KOPT-K1 (cell line): ENCODE results near the gene TREH.
"Not testable (repeated sequence)": the region's sequence is repeated elsewhere in the genome, so short reads cannot be mapped to it uniquely, and the experiment has no call there.

ENCODE experiments used
- H3K27ac ChIP-seq: fragments of 200-600 bp; sonication (generic); 2 replicates; pipeline ENCODE4 v1.5.1; 2016; ENCODE audit warnings: antibody characterized with exemption, mild to moderate bottlenecking, low read depth, low read length; ENCODE audit not compliant: poor library complexity, severe bottlenecking
- H3K36me3 ChIP-seq: fragments of 200-600 bp; sonication (generic); 2 replicates; pipeline ENCODE4 v1.5.1; 2017; ENCODE audit warnings: antibody characterized with exemption, mild to moderate bottlenecking, low read length, moderate library complexity; ENCODE audit not compliant: insufficient read depth
- H3K9me3 ChIP-seq: fragments of 200-600 bp; sonication (generic); 2 replicates; pipeline ENCODE4 v1.5.1; 2017; ENCODE audit warnings: antibody characterized with exemption, low read length, mild to moderate bottlenecking; ENCODE audit not compliant: insufficient read depth, poor library complexity, severe bottlenecking

The TREH gene

GRCh38 chr11:118688339-118688738, 8.9 kb upstream of the TREH start:
- not testable (repeated sequence) for H3K27ac ChIP-seq, H3K36me3 ChIP-seq, H3K9me3 ChIP-seq

GRCh38 chr11:118687906-118688305, 8.5 kb upstream of the TREH start:
- Histone ChIP-seq H3K9me3 (no peaks in the 10 kb centered on the region), H3K27ac (no peak overlapping the region), H3K36me3 (no peaks in the 10 kb centered on the region)

GRCh38 chr11:118684187-118684586, 4.7 kb upstream of the TREH start:
- Histone ChIP-seq H3K36me3 (no peaks in the 10 kb centered on the region), H3K9me3 (no peaks in the 10 kb centered on the region)

GRCh38 chr11:118682939-118683338, 3.5 kb upstream of the TREH start:
- H3K27ac ChIP-seq, H3K36me3 ChIP-seq, H3K9me3 ChIP-seq: not testable (repeated sequence)

More at GRCh38 chr11:118684187-118684586, 4.7 kb upstream of the TREH start:
- no peak overlapping the region for H3K27ac ChIP-seq

- H3K9me3 ChIP-seq, result no peaks in the 10 kb centered on the region
- H3K36me3 ChIP-seq, result no peaks in the 10 kb centered on the region
- H3K27ac ChIP-seq, result no peak overlapping the region
Measured at GRCh38 chr11:118682372-118682771, 2.9 kb upstream of the TREH start.

GRCh38 chr11:118678908-118679307, 542 bp downstream of the TREH start:
- not testable (repeated sequence) for H3K27ac ChIP-seq, H3K36me3 ChIP-seq
- peaks cover 19% of the 10 kb centered on the region for H3K9me3 ChIP-seq

- H3K36me3 ChIP-seq, result no peaks in the 10 kb centered on the region
- peaks cover 19% of the 10 kb centered on the region for H3K9me3 ChIP-seq
- no peak overlapping the region for H3K27ac ChIP-seq
Measured at GRCh38 chr11:118677977-118678376, 1.5 kb downstream of the TREH start.

GRCh38 chr11:118674082-118674435, 5.4 kb downstream of the TREH start:
- no peaks in the 10 kb centered on the region for H3K36me3 ChIP-seq
- no peak overlapping the region for H3K27ac ChIP-seq
- peaks cover 19% of the 10 kb centered on the region for H3K9me3 ChIP-seq

- no peaks in the 10 kb centered on the region for H3K36me3 ChIP-seq
- H3K27ac ChIP-seq, result no peak overlapping the region
- peaks cover 19% of the 10 kb centered on the region for H3K9me3 ChIP-seq
Measured at GRCh38 chr11:118673361-118674081, 5.9 kb downstream of the TREH start.

GRCh38 chr11:118672846-118673245, 6.6 kb downstream of the TREH start:
- H3K9me3 ChIP-seq, result peaks cover 19% of the 10 kb centered on the region
- H3K36me3 ChIP-seq, result no peaks in the 10 kb centered on the region
- H3K27ac ChIP-seq, result no peak overlapping the region

- Histone ChIP-seq H3K36me3 (no peaks in the 10 kb centered on the region), H3K9me3 (peaks cover 18% of the 10 kb centered on the region), H3K27ac (no peak overlapping the region)
Measured at GRCh38 chr11:118671254-118671653, 8.2 kb downstream of the TREH start.

- H3K9me3 ChIP-seq, result peaks cover 6% of the 10 kb centered on the region
- H3K27ac ChIP-seq, result no peak overlapping the region
- H3K36me3 ChIP-seq, result no peaks in the 10 kb centered on the region
Measured at GRCh38 chr11:118670063-118670462, 9.4 kb downstream of the TREH start.

- H3K27ac ChIP-seq, result no peak overlapping the region
- no peaks in the 10 kb centered on the region for H3K9me3 ChIP-seq
- no peaks in the 10 kb centered on the region for H3K36me3 ChIP-seq
Measured at GRCh38 chr11:118666371-118666770, 13.1 kb downstream of the TREH start.

GRCh38 chr11:118663902-118664301, 15.5 kb downstream of the TREH start:
- H3K27ac ChIP-seq, result no peak overlapping the region
- no peaks in the 10 kb centered on the region for H3K9me3 ChIP-seq
- H3K36me3 ChIP-seq, result no peaks in the 10 kb centered on the region

- Histone ChIP-seq H3K27ac (no peak overlapping the region), H3K9me3 (no peaks in the 10 kb centered on the region)
Measured at GRCh38 chr11:118663381-118663780, 16.1 kb downstream of the TREH start.

GRCh38 chr11:118662401-118663271, 16.8 kb downstream of the TREH start:
- no peaks in the 10 kb centered on the region for H3K9me3 ChIP-seq
- H3K36me3 ChIP-seq, result no peaks in the 10 kb centered on the region
- H3K27ac ChIP-seq, result no peak overlapping the region

More at GRCh38 chr11:118663381-118663780, 16.1 kb downstream of the TREH start:
- no peaks in the 10 kb centered on the region for H3K36me3 ChIP-seq
